Hypothalamus (tissue), 51 donors: Measurements from ENCODE around the gene OR51E1.

Source experiments
- DNase-seq, 51 donors: peaks; one replicate each; lab custom pipeline; 2025; lab: John Stamatoyannopoulos, UW

The OR51E1 gene

DNA sequence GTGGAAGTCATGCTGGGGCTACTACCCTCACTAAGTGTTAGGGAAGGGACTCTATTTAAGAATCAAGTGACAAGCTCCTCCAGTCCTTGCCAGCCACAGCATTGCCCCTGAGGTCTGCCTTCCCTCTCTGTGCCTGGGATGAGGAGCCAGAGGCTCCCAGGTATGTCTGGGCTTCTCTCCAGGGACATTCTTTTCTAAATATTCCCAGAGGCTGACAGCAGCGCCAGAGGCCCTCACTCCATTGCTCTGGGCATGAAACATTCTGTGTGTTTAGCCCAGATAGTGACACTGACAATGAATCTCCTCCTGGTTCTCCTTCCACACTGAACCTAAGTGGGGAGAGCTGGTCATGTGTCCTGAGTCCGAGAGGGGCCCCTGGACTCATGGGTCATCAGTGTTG, 2.2 kb downstream of the OR51E1 start:
- DNase-seq, result no peak

DNA sequence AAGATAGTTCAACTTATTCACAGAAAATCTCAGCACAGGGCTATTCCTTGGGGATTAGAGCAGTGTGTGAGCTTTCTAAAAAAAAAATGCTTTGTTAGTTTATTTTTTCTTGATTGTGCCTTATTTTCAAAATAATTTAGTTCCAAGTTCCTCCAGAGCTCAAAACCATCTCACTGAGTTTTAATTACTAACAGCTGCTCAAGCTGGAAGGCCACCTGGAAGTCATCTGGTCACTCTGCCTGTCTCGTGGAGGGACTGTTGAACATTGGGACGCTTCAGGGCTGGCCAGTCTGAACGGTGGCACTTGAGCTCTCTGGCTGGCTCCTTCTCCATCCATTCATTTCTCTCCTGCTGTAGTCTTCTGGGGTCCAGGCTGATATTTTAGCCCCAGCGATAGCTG, 4.0 kb downstream of the OR51E1 start:
- no peak for DNase-seq

DNA sequence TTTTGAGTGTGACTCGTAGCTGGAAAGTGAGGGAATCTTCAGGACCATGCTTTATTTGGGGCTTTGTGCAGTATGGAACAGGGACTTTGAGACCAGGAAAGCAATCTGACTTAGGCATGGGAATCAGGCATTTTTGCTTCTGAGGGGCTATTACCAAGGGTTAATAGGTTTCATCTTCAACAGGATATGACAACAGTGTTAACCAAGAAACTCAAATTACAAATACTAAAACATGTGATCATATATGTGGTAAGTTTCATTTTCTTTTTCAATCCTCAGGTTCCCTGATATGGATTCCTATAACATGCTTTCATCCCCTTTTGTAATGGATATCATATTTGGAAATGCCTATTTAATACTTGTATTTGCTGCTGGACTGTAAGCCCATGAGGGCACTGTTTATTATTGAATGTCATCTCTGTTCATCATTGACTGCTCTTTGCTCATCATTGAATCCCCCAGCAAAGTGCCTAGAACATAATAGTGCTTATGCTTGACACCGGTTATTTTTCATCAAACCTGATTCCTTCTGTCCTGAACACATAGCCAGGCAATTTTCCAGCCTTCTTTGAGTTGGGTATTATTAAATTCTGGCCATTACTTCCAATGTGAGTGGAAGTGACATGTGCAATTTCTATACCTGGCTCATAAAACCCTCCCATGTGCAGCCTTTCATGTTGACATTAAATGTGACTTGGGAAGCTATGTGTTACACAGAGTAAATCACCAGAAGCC, 11.0 kb downstream of the OR51E1 start:
- DNase-seq, result no peak

DNA sequence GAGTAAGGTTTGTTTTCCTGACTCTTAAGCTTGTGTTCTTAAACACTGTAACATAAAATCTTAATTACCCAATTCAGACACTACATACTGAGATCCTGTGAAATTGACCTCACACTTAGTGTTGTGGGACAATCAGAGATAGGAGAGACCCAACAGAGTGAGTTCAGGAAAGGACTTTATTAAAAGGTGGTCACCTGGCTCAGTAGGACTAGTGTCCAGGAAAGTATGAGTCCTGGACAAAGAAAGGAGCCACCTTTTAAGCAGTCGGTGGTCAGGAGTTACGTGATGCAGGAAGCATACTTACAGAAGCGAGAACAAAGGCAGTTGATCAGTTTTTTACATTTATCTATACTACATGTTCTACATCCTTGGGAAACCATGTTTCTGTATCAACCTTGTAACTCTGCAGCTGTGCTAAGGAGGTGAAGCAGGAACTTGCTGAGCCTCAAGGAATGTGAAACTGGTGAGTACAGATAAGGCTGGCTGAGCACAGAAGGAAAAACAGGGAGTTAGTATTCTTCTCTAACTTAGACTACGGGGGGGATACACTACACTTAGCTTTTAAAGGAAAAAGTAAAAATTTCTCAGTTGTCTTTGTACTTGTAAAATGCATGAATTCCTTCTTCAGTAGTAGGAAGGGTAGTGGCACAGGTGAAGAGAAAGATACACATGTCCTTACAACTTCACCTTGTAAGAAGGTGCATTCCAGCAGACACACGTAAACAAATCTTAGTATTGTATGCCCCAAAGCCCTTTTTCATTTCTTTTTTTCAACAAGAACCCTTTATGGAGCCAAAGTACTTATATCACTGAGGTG, 15.1 kb downstream of the OR51E1 start:
- DNase-seq, result no peak

DNA sequence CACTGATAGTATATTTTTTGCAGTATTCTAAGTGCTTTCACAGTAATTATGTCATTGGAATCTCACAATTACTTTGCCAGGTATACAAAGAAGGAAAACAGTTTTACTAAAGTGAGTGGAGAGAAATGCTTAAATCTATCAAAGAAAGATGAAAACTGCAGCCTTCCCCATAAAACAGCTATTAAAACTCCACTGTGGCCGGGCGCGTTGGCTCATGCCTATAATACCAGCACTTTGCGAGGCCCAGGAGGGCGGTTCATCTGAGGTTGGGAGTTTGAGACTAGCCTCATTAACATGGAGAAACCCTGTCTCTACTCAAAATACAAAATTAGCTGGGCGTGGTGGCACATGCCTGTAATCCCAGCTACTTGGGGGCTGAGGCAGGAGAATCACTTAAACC, 19.1 kb downstream of the OR51E1 start:
- DNase-seq, result no peak

DNA sequence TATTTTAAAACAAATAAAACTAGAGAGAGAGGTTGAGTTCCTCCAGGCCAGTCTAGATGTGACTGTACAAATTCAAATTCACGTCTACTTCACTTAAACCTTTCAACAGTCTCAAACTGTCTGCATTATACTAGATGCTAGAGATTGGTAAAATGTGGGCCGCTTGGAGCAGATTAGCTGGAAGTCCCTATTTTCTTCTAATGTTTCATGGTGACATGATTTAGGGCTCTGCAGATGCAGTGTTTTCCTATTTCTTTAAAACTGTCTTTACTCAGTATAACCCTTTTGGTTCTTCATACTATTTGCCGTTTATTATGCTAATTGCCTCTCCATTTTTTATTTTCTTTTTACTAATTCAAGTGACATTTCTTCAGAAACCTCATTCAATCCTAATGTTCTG, 20.4 kb downstream of the OR51E1 start:
- DNase-seq, result no peak

DNA sequence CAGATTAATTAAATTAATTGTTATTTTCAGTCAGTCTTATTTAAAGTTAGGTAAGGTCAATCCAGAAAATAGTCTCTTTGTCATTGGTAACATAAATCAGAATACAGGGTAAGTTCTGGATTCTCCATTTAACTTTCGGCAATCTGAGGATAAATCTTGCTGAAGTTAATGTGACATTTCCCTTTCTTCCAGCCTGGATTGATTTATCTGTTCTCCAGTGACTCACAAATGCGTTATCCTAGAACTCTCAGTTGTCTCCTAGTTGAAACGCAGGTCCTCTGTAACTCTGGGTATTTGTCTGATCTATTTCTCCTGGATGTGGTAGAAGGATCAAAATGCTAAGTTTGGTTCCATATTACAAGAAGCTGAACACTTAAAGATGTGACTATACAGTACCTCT, 21.0 kb downstream of the OR51E1 start:
- no peak for DNase-seq

DNA sequence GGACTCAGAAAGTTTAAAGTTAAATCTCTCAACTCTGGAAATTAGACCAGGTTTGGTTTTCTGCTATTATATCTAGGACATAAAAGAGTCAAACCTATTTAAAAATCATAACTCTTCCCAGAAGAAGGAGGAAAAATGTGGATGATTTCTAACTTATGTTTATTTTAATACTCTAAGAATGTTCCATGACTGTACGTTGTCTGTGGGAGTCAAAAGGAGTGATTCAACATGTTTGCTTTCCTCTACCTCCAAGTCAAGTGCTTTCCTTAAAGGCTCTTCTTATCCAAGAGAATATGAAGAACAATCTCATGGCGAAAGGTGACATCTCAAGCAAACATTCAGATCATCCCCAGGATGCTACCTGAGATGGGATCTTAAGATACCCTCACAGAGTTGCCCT, 21.6 kb downstream of the OR51E1 start:
- DNase-seq, result no peak

DNA sequence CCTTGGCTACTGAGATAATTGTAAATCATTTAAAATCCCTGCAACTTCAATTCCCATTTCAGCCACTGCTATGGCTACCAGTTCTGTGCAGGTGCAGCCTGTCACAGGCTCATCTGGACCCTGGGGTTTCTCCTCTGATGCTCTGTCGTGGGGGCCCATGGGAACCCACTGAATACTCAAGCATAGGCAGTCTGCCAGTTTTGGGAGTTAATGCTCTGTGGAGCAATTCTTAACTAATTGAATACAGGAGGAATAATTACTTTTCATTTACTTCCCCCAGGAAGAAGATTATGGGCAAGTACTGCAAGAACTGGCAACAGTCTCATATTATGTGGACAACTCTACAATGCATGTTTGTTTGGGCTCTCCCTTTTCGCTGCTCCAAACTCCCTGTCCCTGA, 28.0 kb downstream of the OR51E1 start:
- DNase-seq, result no peak

DNA sequence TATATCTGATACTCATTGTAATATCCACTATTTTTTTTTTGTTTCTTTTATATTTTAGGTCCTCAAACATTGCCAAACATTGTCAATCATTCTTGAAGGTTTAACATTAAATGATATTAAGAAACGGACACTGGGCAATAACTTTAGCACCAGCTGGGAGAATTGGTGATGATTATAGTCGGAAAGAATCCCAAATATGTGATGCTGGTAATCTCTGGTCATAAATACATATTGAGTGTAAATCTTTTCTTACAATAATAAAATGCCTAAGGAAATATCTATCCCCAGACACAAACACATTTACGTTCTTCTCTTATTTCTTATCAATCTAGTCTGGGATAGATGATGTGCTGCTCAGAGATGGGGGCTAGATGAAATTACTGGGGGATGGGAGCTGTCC, 28.7 kb downstream of the OR51E1 start:
- no peak for DNase-seq

DNA sequence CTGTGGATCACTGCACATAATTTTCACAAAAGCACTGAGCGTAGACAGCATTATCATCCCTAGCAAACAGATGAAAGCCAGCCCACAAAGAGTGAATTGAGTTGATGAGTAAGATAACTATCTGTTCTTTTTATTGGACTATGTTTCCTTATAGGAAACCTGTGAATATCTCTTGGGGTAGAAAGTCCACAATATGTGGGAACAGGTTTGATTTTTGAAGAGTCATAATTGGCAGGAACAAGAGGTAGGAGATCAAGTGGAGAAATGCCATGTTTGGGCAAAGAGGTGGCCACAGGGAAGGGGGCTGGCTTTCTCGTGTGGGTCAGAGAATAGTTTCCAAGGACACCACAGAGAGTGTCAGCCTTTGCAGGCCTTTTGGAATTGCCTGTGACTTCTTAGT, 30.0 kb downstream of the OR51E1 start:
- DNase-seq, result no peak

DNA sequence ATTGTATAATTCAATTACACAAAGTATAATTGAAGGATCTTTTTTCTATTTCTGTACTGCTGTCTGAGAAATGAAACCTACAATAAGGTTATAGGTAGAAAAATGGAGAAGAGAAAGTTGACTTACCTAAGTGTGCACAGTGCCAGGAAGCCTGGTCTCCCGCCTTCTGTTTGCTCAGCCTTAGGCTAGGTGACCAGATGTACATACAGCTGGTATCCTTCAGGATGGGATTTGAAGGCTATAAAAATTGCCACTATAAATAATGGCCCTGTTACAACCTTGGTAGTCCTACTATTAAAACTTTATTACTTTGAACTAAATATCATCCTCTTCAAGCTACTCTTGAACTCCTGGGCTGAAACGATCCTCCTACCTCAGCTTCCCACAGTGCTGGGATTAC, 34.2 kb downstream of the OR51E1 start:
- no peak for DNase-seq

DNA sequence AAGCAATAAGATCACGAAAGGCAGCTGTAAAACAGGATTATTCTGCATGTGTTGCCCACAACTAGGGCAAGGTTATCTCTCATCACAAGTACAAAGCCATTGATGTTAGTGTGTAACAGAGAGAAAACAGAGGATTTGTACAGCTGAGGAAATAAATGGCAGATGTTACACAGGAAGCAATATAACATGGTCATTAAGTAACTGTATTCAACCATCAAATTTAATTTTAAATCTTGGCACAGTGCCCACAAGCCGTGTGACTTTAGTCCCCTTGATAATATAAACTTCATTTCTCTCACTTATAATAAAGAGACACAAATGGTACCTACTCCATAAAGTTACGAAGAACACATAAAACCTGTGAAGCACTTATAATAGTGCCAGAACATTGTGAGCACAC, 36.6 kb downstream of the OR51E1 start:
- no peak for DNase-seq

DNA sequence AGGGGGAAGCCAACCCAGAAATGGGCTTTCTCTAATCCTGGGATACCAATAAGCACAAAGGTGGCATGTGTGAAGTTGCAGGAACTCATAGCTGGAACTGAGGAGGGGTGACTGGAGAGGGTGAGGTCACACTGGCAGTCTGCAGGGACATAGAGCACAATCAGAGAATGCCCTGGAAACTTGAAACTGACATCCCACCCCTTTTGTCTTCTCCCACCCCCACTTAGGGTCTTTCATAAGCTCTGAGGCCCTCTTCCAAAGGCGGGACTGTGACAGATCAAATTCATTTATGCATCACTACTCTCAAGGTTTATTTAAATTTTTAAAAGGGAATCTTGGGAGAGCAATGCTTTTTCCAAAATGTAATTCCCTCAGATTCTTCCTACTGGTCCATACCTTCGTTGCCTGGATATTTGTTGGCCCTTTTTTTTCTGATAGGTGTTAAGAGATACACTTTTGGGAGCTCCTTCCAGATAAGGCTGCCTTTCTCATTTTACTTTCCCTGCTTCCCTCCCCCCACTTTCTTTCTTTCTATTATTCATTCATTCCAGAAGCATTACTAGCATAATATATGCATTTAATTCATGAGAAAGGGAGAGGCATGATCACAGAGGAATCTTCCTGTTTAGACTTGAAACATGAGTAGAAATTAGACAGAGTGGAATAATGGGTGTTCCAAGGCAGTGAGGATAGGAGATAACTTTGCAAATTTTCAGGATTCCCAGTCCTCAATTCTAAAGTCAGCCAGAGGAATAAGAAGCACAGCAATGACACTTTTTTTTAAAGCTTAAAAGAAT, 39.0 kb downstream of the OR51E1 start:
- no peak for DNase-seq

DNA sequence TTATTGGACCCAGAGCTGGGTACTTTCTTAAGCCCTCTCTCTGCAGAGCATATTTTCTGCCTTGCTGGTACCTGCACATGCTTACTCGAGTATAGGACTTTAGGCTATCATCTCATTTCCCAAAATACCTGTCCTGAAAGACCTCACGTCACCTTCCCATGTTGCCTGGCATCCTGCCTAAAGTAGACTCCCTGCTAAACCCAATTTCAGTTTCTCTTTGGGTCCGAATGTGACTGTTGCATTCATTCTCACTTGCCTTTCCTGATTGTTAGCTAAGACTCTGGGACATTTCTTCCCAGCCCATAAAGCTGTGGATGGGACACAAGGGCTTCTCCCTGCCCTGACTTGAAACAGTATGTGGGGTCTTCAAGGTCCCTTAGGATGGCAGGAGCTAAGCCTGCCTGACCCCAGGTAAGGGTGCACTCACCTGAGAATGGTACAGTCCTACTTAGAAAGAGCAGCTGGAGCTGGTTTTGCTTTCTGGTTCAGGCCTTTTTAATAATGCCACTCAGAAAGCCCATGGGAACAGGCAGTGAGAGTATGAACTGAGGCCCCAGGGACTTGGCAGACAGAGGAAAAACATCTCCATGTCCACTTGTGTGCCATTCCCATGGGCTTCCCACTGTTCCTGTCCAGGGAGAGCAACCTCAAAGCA, 41.0 kb downstream of the OR51E1 start:
- DNase-seq, result no peak

DNA sequence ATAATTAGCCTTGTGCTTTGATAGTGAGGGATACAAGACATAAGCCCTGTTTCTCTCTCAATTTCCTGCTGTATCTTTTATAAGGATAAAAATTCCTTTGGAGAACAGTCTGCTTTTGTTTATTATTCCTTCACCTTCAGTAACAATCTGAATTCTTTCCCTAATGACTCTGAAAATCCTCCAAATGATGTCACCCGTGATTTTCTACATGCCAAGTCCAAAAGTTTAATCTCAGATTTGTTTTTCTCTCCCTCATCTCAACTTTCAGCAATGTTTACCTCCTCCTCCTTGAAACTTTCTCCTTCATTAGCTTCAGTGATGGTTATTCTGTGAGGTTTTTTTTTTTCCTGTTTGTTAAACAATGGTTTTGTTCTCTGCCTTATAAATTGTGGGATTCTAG, 51.7 kb downstream of the OR51E1 start:
- no peak for DNase-seq

DNA sequence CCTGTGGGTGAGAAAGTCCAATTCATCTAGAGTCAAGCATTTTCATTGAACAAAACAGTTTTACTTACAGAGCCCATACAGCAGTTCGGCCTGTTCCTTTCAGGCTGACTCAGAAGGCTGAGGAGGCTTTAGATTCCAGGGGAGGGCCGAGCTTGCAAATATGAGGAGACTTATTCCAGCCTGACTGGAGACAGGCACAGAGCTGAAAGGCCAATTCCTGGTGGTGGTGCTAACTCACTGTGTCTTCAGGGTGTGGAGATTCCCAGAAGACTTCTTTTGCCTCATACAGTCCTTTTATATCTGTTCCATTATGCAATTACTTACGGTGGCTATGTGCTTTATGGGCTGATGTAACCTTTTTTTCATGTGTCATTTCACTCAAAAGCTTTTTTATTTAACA, 53.8 kb downstream of the OR51E1 start, which contains the start of gene OR51E2:
TSS of gene OR51E2 (minus strand) at position 269 of the 400 bp plus-strand sequence. CDS start 15,142 bp downstream, outside the sequence.
- DNase-seq, result no peak

DNA sequence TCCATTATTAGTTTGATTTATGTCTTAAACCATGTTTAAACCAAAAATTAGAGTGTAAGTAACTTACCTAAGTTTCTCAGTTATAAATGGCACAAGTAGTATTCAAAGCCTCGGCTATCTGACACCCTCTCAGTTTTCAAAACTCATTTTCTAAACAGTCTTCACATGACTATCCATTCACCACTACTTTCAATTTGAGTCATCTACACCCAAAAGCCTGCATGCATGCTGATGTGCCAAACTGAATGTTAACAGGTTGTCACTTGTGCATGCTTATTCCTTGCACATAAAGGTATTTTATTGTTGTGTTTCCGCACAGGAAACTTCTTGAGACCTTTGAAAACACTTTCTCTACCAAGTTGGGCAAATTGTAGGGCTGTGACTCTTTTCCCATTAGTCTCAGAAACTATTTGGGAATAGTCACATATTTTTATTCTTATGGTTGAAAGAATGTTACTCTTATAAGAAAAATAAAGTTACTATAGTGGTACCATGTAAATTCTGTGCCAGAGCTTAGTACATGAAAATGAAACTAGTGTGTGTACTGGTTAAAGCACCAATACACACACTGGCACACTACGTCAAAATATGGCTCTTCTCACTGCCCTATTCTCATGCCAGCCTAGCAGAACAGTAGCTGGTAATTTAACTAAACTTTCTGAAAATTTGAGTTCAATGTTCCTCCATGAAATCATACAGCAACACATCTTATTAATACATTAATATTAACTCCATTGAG, 56.1 kb downstream of the OR51E1 start:
- DNase-seq, result no peak

DNA sequence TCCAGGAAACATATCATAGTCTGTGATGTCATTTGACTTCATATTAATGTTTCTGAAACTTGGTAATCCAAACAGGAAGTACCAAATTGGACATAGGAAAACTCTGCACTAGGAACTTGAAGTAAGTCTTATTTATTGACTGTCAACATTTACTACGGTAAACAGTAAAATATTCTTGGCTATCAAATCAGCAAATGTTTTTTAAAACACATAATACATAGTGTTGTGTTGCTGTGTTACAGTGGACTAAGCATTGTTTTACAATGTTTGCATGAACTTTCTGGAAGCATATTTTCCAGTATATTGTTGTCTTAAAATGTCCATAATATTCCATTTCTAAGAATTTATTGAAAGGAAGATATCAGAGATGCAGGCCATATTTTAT, 56.6 kb downstream of the OR51E1 start:
- DNase-seq, result no peak
